K562 (cell line): ENCODE results near the gene E2F3. TPM values are rescaled to one million over a fixed set of nuclear protein-coding genes. Genes with fewer than 3 reads are reported as not detected.

Experiments used
- ARNT ChIP-seq, 2 experiments: fragments of 450-650 bp; IDR thresholded peaks; 2 replicates each; pipeline ENCODE4 v1.6.1; 2016; ENCODE audit warnings: mild to moderate bottlenecking in 1 of 2
- BACH1 ChIP-seq: fragments of 200-800 bp; sonication (Bioruptor generic); IDR thresholded peaks from 2 replicates; pipeline ENCODE4 v1.6.1; 2016; ENCODE audit warnings: missing genetic modification characterization, missing compliant biosample characterization
- EHMT2 ChIP-seq: fragments of 450-650 bp; IDR thresholded peaks from 2 replicates; pipeline ENCODE4 v1.6.1; 2018; ENCODE audit warnings: antibody characterized with exemption
- EP300 ChIP-seq: IDR thresholded peaks from 2 replicates; pipeline ENCODE4 v1.6.1; 2012; ENCODE audit warnings: low read length, improper control_type of control experiment
- FOXK2 ChIP-seq, 2 experiments: fragments of 450-650 bp; IDR thresholded peaks in 1 of 2; conservative IDR thresholded peaks in 1 of 2; 2 replicates each; pipeline ENCODE4 v1.6.1; 2016; ENCODE audit warnings: low read depth in 2 of 2, mild to moderate bottlenecking in 1 of 2
- IRF1 ChIP-seq: sonication (generic); formaldehyde crosslinking; IDR thresholded peaks from 2 replicates; pipeline ENCODE4 v1.8.0; 2022; ENCODE audit warnings: missing genetic modification reagents, mild to moderate bottlenecking, borderline replicate concordance
- LEF1 ChIP-seq: fragments of 450-650 bp; IDR thresholded peaks from 2 replicates; pipeline ENCODE4 v1.6.1; 2016; ENCODE audit warnings: mild to moderate bottlenecking
- POLR2AphosphoS5 ChIP-seq: IDR thresholded peaks from 2 replicates; pipeline ENCODE4 v1.6.1; 2011; ENCODE audit warnings: mild to moderate bottlenecking, low read depth, low read length, moderate library complexity; ENCODE audit not compliant: control insufficient read depth, insufficient read depth
- POLR2H ChIP-seq: IDR thresholded peaks from 2 replicates; pipeline ENCODE4 v1.6.1; 2016; ENCODE audit warnings: missing genetic modification characterization, low read depth, mild to moderate bottlenecking, control low read depth, missing compliant biosample characterization, moderate library complexity
- PTRF ChIP-seq: fragments of 450-650 bp; IDR thresholded peaks from 2 replicates; pipeline ENCODE4 v1.6.1; 2016; ENCODE audit warnings: mild to moderate bottlenecking, missing genetic modification characterization, missing compliant biosample characterization
- SFPQ ChIP-seq: fragments of 200-400 bp; formaldehyde crosslinking; IDR thresholded peaks from 2 replicates; pipeline ENCODE4 v1.6.1; 2017; ENCODE audit warnings: mild to moderate bottlenecking, low read depth, low read length, moderate library complexity
- SIX5 ChIP-seq, 2 experiments: IDR thresholded peaks; 2 replicates each; pipeline ENCODE4 v1.6.1; 2011; ENCODE audit warnings: low read length in 2 of 2, borderline replicate concordance in 1 of 2, low read depth in 1 of 2, mild to moderate bottlenecking in 1 of 2, moderate library complexity in 1 of 2; ENCODE audit not compliant: insufficient read depth in 1 of 2
- SLC30A9 ChIP-seq: fragments of 250-450 bp; sonication (Bioruptor Pico); IDR thresholded peaks from 2 replicates; pipeline ENCODE4 v1.8.0; 2022; ENCODE audit warnings: mild to moderate bottlenecking, moderate library complexity
- SMARCC2 ChIP-seq: fragments of 450-650 bp; IDR thresholded peaks from 2 replicates; pipeline ENCODE4 v1.6.1; 2017; ENCODE audit warnings: antibody characterized with exemption, moderate library complexity, mild to moderate bottlenecking, low read depth
- SNRNP70 ChIP-seq: fragments of 200-400 bp; formaldehyde crosslinking; optimal IDR thresholded peaks from 2 replicates; pipeline ENCODE3; 2017; ENCODE audit warnings: low read depth, low read length
- ZFP36 ChIP-seq: fragments of 150-350 bp; IDR thresholded peaks from 2 replicates; pipeline ENCODE4 v1.6.1; 2018; ENCODE audit warnings: low read length, low read depth; ENCODE audit not compliant: partially characterized antibody
- ZNF174 ChIP-seq: fragments of 250-450 bp; sonication (Bioruptor Pico); IDR thresholded peaks from 2 replicates; pipeline ENCODE4 v1.4.0; 2020; ENCODE audit warnings: mild to moderate bottlenecking
- ZNF395 ChIP-seq: fragments of 200-800 bp; sonication (Bioruptor generic); IDR thresholded peaks from 2 replicates; pipeline ENCODE4 v1.6.1; 2017; ENCODE audit warnings: missing genetic modification characterization, missing compliant biosample characterization
- ZNF592 ChIP-seq: fragments of 450-650 bp; IDR thresholded peaks from 2 replicates; pipeline ENCODE4 v1.6.1; 2017; ENCODE audit warnings: antibody characterized with exemption, mild to moderate bottlenecking
- polyA plus RNA-seq, 8 experiments: library from polyadenylated mRNA; depleted of rRNA in 4 of 8; stranded (reverse) in 5 of 8; unstranded in 3 of 8; fragments of >200 nt; fragmentation: Nextera tagmentation in 2 of 8; fragmentation: Illumina TruSeq in 1 of 8; extraction: Ambion mirVana in 2 of 8; extraction: Trizol in 1 of 8; gene quantifications; 2 replicates each; pipeline versions ENCODE4 v1.2.1 to v1.2.3, GENCODE V29; 2011 to 2014; ENCODE audit warnings: inconsistent platforms in 1 of 8, missing spikeins in 1 of 8
- total RNA-seq, 7 experiments: library from RNA; depleted of rRNA in 6 of 7; stranded (reverse); fragments of >200 nt in 6 of 7; fragmentation: Illumina TruSeq in 2 of 7; extraction: Trizol in 2 of 7; gene quantifications; 2 replicates each; pipeline versions ENCODE4 v1.2.1 to v1.2.3, GENCODE V29; 2011 to 2021; ENCODE audit warnings: low replicate concordance in 1 of 7

E2F3 gene
- total and polyA plus RNA-seq, 9 of the 15 experiments (the other 6 are each of a cell fraction or from before 2014, with no cell fraction given): 11.1 to 44.7 (median 27.2) TPM

GRCh38 chr6:20444786-20445271 lies 43.1 kb downstream of the E2F3 start (continued):
- TF ChIP-seq ZNF592: peak; percentile 93
- no peak for TF ChIP-seq SFPQ
- no peak for TF ChIP-seq BACH1
- TF ChIP-seq PTRF (tag): no peak
- TF ChIP-seq ARNT (IDR thresholded peaks at IDR 0.05): peak; percentile 68 to 72; a peak in 2 of 4 replicates
- no peak for TF ChIP-seq ZNF395 (CRISPR knock-in tag)
- TF ChIP-seq ZFP36: no peak
- TF ChIP-seq LEF1: peak; percentile 27; the same call in 1 of the 2 replicates
- no peak for TF ChIP-seq POLR2H (tag)
- TF ChIP-seq SIX5 (IDR thresholded peaks at IDR 0.05; ENCODE audit: borderline replicate concordance in 1 of 2, insufficient read depth in 1 of 2, low read depth in 1 of 2, low read length in 2 of 2): no peak
- TF ChIP-seq POLR2AphosphoS5: peak; percentile 66; the same call in 1 of the 2 replicates
- peak; percentile 87; the same call in 1 of the 2 replicates for TF ChIP-seq EP300
- peak; percentile 87 for TF ChIP-seq EHMT2
- peak; percentile 45 to 52; a peak in 2 of 4 replicates for TF ChIP-seq FOXK2 (conservative IDR thresholded peaks at IDR 0.05 in 1 of 2, IDR thresholded peaks at IDR 0.05 in 1 of 2; ENCODE audit: low read depth in 2 of 2)
- TF ChIP-seq SMARCC2: 0 out of 2 replicates have a peak, but pooled peaks have one; percentile 52
- TF ChIP-seq SLC30A9 (CRISPR knock-in tag): no peak
- no peak for TF ChIP-seq ZNF174 (CRISPR knock-in tag)
- TF ChIP-seq SNRNP70: no peak
- no peak for TF ChIP-seq IRF1 (CRISPR knock-in tag)
